Measurements from ENCODE around the gene PYGM. TPM values are rescaled to one million over a fixed set of nuclear protein-coding genes. Genes with fewer than 3 reads are reported as not detected.

Gene PYGM
- total and polyA plus RNA-seq, 2 experiments from 2014 or later: 244 to 246 TPM

GRCh38 chr11:64758330-64759079 lies 1.3 kb downstream of the PYGM start:
- peaks cover 35% of the 10 kb centered on the region for H3K4me1 ChIP-seq (ENCODE audit: low read depth)
- H3K27me3 ChIP-seq: no peaks in the 10 kb centered on the region
- peaks cover 5% of the 10 kb centered on the region for H3K36me3 ChIP-seq
- H3K9me3 ChIP-seq (ENCODE audit: low read depth): no peaks in the 10 kb centered on the region
- TF ChIP-seq CTCF (IDR thresholded peaks at IDR 0.05; ENCODE audit: low read depth, low read length): no peak
- no peak for DNase-seq (ENCODE audit: low read depth in 1 of 2, low spot score in 1 of 2)
- H3K4me3 ChIP-seq: peak overlapping the region; percentile 25
- peak overlapping the region; percentile 90 for H3K27ac ChIP-seq

GRCh38 chr11:64757549-64758329 lies 2.0 kb downstream of the PYGM start:
- H3K27me3 ChIP-seq: no peaks in the 10 kb centered on the region
- no peaks in the 10 kb centered on the region for H3K9me3 ChIP-seq (ENCODE audit: low read depth)
- peaks cover 27% of the 10 kb centered on the region for H3K4me1 ChIP-seq (ENCODE audit: low read depth)
- no peak overlapping the region for H3K4me3 ChIP-seq
- TF ChIP-seq CTCF (IDR thresholded peaks at IDR 0.05; ENCODE audit: low read depth, low read length): no peak
- H3K27ac ChIP-seq: peak overlapping the region; percentile 90
- peaks cover 10% of the 10 kb centered on the region for H3K36me3 ChIP-seq
- no peak for DNase-seq (ENCODE audit: low read depth in 1 of 2, low spot score in 1 of 2)

GRCh38 chr11:64755681-64756361 lies 4.0 kb downstream of the PYGM start:
- H3K27ac ChIP-seq: no peak overlapping the region
- no peak for DNase-seq (ENCODE audit: low read depth in 1 of 2, low spot score in 1 of 2)
- peaks cover 22% of the 10 kb centered on the region for H3K36me3 ChIP-seq
- H3K27me3 ChIP-seq: no peaks in the 10 kb centered on the region
- H3K4me3 ChIP-seq: no peak overlapping the region
- no peak for TF ChIP-seq CTCF (IDR thresholded peaks at IDR 0.05; ENCODE audit: low read depth, low read length)
- no peaks in the 10 kb centered on the region for H3K9me3 ChIP-seq (ENCODE audit: low read depth)
- peaks cover 19% of the 10 kb centered on the region for H3K4me1 ChIP-seq (ENCODE audit: low read depth)

- TF ChIP-seq CTCF (IDR thresholded peaks at IDR 0.05; ENCODE audit: low read depth, low read length): no peak
- peaks cover 12% of the 10 kb centered on the region for H3K4me1 ChIP-seq (ENCODE audit: low read depth)
- H3K27me3 ChIP-seq: no peaks in the 10 kb centered on the region
- H3K4me3 ChIP-seq: no peak overlapping the region
- no peaks in the 10 kb centered on the region for H3K9me3 ChIP-seq (ENCODE audit: low read depth)
- no peak overlapping the region for H3K27ac ChIP-seq
- DNase-seq (ENCODE audit: low read depth in 1 of 2, low spot score in 1 of 2): no peak
- H3K36me3 ChIP-seq: peaks cover 28% of the 10 kb centered on the region
These were observed 4.7 kb downstream of the PYGM start for GRCh38 chr11:64754919-64755662.

Data from cardiac muscle cell (in vitro differentiated cells and primary cell).